ENCODE data around the gene NAA80. TPM values are rescaled to one million over a fixed set of nuclear protein-coding genes. Genes with fewer than 3 reads are reported as not detected.

NAA80 gene
- total RNA-seq, 1 donor from 2014 or later = 6.3 TPM

- H3K27ac Mint-ChIP-seq (ENCODE audit: unreplicated experiment) = no peak overlapping the region
- H3K36me3 ChIP-seq (ENCODE audit: insufficient read depth, low read length) = no peaks in the 10 kb centered on the region
- no peak overlapping the region for H3K4me2 ChIP-seq (ENCODE audit: low read length)
- FAIRE-seq = no peak
- no peaks in the 10 kb centered on the region for H3K9me3 ChIP-seq (ENCODE audit: insufficient read depth, low read depth, low read length)
- H4K20me1 ChIP-seq (ENCODE audit: insufficient read depth, low read length) = peaks cover 3% of the 10 kb centered on the region
- H3K79me2 ChIP-seq (ENCODE audit: insufficient read depth, low read length) = peaks cover 5% of the 10 kb centered on the region
- H3K9me3 Mint-ChIP-seq (ENCODE audit: unreplicated experiment) = peaks cover 6% of the 10 kb centered on the region
- H3K4me3 Mint-ChIP-seq (ENCODE audit: unreplicated experiment) = no peak overlapping the region
- H2AFZ ChIP-seq (ENCODE audit: low read depth, low read length) = no peak overlapping the region
- H3K27me3 Mint-ChIP-seq (ENCODE audit: low read depth, unreplicated experiment) = peaks cover 36% of the 10 kb centered on the region
- TF ChIP-seq CTCF (IDR thresholded peaks at IDR 0.05; ENCODE audit: insufficient read depth, low read depth, low read length) (no peak), EZH2 (IDR thresholded peaks at IDR 0.05; ENCODE audit: insufficient read depth, low read length) (no peak)
- no peak overlapping the region for H3K4me3 ChIP-seq (ENCODE audit: insufficient read depth, low read depth, low read length)
- H3K27me3 ChIP-seq (ENCODE audit: insufficient read depth, low read length) = no peaks in the 10 kb centered on the region
- peaks cover 24% of the 10 kb centered on the region for H3K4me1 ChIP-seq (ENCODE audit: insufficient read depth, low read length)
- no peak overlapping the region for H3K9ac ChIP-seq (ENCODE audit: low read length)
- no peak overlapping the region for H3K27ac ChIP-seq (ENCODE audit: low read depth, low read length)
- peaks cover 10% of the 10 kb centered on the region for H3K4me1 Mint-ChIP-seq (ENCODE audit: low read depth, unreplicated experiment)
- DNase-seq (ENCODE audit: low read depth) = no peak
- no peaks in the 10 kb centered on the region for H3K36me3 Mint-ChIP-seq (ENCODE audit: low read depth, unreplicated experiment)
These were observed 42.3 kb upstream of the NAA80 start for GRCh38 chr3:50341537-50341936.

GRCh38 chr3:50340448-50341329 lies 41.5 kb upstream of the NAA80 start, which contains the start of gene RASSF1:
Gene RASSF1, minus strand, starts transcription at chr3:50340836. Its CDS starts 31 bp downstream, at chr3:50340805.
- peaks cover 10% of the 10 kb centered on the region for H3K4me1 Mint-ChIP-seq (ENCODE audit: low read depth, unreplicated experiment)
- H3K27ac Mint-ChIP-seq (ENCODE audit: unreplicated experiment) = no peak within 1 kb of the TSS
- TF ChIP-seq EZH2 (IDR thresholded peaks at IDR 0.05; ENCODE audit: insufficient read depth, low read length) = peak; percentile 35
- TF ChIP-seq CTCF (IDR thresholded peaks at IDR 0.05; ENCODE audit: insufficient read depth, low read depth, low read length) = no peak
- Histone ChIP-seq H3K79me2 (ENCODE audit: insufficient read depth, low read length) (peaks cover 14% of the 10 kb centered on the region), H4K20me1 (ENCODE audit: insufficient read depth, low read length) (peaks cover 11% of the 10 kb centered on the region), H3K9ac (ENCODE audit: low read length) (peak within 1 kb of the TSS; percentile 37), H3K27ac (ENCODE audit: low read depth, low read length) (no peak within 1 kb of the TSS), H2AFZ (ENCODE audit: low read depth, low read length) (peak within 1 kb of the TSS; percentile 39), H3K9me3 (ENCODE audit: insufficient read depth, low read depth, low read length) (no peaks in the 10 kb centered on the region), H3K4me2 (ENCODE audit: low read length) (peak within 1 kb of the TSS; percentile 78), H3K4me3 (ENCODE audit: insufficient read depth, low read depth, low read length) (peak within 1 kb of the TSS; percentile 41), H3K27me3 (ENCODE audit: insufficient read depth, low read length) (no peaks in the 10 kb centered on the region), H3K4me1 (ENCODE audit: insufficient read depth, low read length) (peaks cover 27% of the 10 kb centered on the region), H3K36me3 (ENCODE audit: insufficient read depth, low read length) (no peaks in the 10 kb centered on the region)
- H3K4me3 Mint-ChIP-seq (ENCODE audit: unreplicated experiment) = peak within 1 kb of the TSS; percentile 94
- FAIRE-seq (no peak), DNase-seq (ENCODE audit: low read depth) (no peak)
- peaks cover 4% of the 10 kb centered on the region for H3K9me3 Mint-ChIP-seq (ENCODE audit: unreplicated experiment)
- no peaks in the 10 kb centered on the region for H3K36me3 Mint-ChIP-seq (ENCODE audit: low read depth, unreplicated experiment)
- H3K27me3 Mint-ChIP-seq (ENCODE audit: low read depth, unreplicated experiment) = peaks cover 32% of the 10 kb centered on the region

- no peaks in the 10 kb centered on the region for H3K27me3 ChIP-seq (ENCODE audit: insufficient read depth, low read length)
- no peaks in the 10 kb centered on the region for H3K9me3 ChIP-seq (ENCODE audit: insufficient read depth, low read depth, low read length)
- peak overlapping the region; percentile 39 for H2AFZ ChIP-seq (ENCODE audit: low read depth, low read length)
- H3K79me2 ChIP-seq (ENCODE audit: insufficient read depth, low read length) = peaks cover 20% of the 10 kb centered on the region
- peaks cover 14% of the 10 kb centered on the region for H3K4me1 Mint-ChIP-seq (ENCODE audit: low read depth, unreplicated experiment)
- H3K9ac ChIP-seq (ENCODE audit: low read length) = peak overlapping the region; percentile 37
- no peak for TF ChIP-seq EZH2 (IDR thresholded peaks at IDR 0.05; ENCODE audit: insufficient read depth, low read length)
- no peak for TF ChIP-seq CTCF (IDR thresholded peaks at IDR 0.05; ENCODE audit: insufficient read depth, low read depth, low read length)
- H3K27ac ChIP-seq (ENCODE audit: low read depth, low read length) = no peak overlapping the region
- H3K27ac Mint-ChIP-seq (ENCODE audit: unreplicated experiment) = no peak overlapping the region
- H4K20me1 ChIP-seq (ENCODE audit: insufficient read depth, low read length) = peaks cover 17% of the 10 kb centered on the region
- DNase-seq (ENCODE audit: low read depth) (no peak), FAIRE-seq (no peak)
- H3K27me3 Mint-ChIP-seq (ENCODE audit: low read depth, unreplicated experiment) = peaks cover 32% of the 10 kb centered on the region
- no peaks in the 10 kb centered on the region for H3K36me3 ChIP-seq (ENCODE audit: insufficient read depth, low read length)
- peaks cover 26% of the 10 kb centered on the region for H3K4me1 ChIP-seq (ENCODE audit: insufficient read depth, low read length)
- H3K4me3 Mint-ChIP-seq (ENCODE audit: unreplicated experiment) = peak overlapping the region; percentile 94
- peak overlapping the region; percentile 78 for H3K4me2 ChIP-seq (ENCODE audit: low read length)
- H3K36me3 Mint-ChIP-seq (ENCODE audit: low read depth, unreplicated experiment) = no peaks in the 10 kb centered on the region
- H3K9me3 Mint-ChIP-seq (ENCODE audit: unreplicated experiment) = peaks cover 4% of the 10 kb centered on the region
- peak overlapping the region; percentile 41 for H3K4me3 ChIP-seq (ENCODE audit: insufficient read depth, low read depth, low read length)
These were observed 40.9 kb upstream of the NAA80 start for GRCh38 chr3:50340147-50340447.

Measured in astrocyte (in vitro differentiated cells and primary cell).